Gastrocnemius medialis (tissue), 4 donors: ENCODE data around the gene ARHGEF10L. TPM values are rescaled to one million over a fixed set of nuclear protein-coding genes. Genes with fewer than 3 reads are reported as not detected.

Experiments used
- ATAC-seq, 2 donors: fragments of 150-250 bp; one replicate each; pipeline ENCODE4 v1.9.1; 2016
- DNase-seq, 2 donors: peaks; one replicate each; pipeline ENCODE4 v3.0.0-alpha.2; 2019
- H3K27ac ChIP-seq, 4 donors: fragments of 200-600 bp; sonication (generic); 1 replicate in 1 of 4; 2 replicates in 3 of 4; pipeline ENCODE4 v1.5.1; 2016 to 2018; ENCODE audit warnings: mild to moderate bottlenecking in 2 of 4, moderate library complexity in 1 of 4
- H3K27me3 ChIP-seq, 3 donors: fragments of 200-600 bp; sonication (generic) in 2 of 3; 1 replicate in 1 of 3; 2 replicates in 2 of 3; pipeline versions ENCODE4 v1.5.1 to v1.6.0; 2016 to 2019; ENCODE audit warnings: mild to moderate bottlenecking in 1 of 3, moderate library complexity in 1 of 3
- H3K36me3 ChIP-seq, 2 donors: fragments of 200-600 bp; sonication (generic) in 1 of 2; one replicate each; pipeline ENCODE4 v1.5.1; 2017 to 2018
- H3K4me1 ChIP-seq, 2 donors: fragments of 200-600 bp; sonication (generic) in 1 of 2; one replicate each; pipeline ENCODE4 v1.5.1; 2016 to 2017; ENCODE audit warnings: mild to moderate bottlenecking in 2 of 2
- H3K4me3 ChIP-seq, 4 donors: fragments of 200-600 bp; sonication (generic) in 3 of 4; 1 replicate in 1 of 4; 2 replicates in 3 of 4; pipeline ENCODE4 v1.5.1; 2016 to 2019; ENCODE audit warnings: mild to moderate bottlenecking in 2 of 4
- H3K9me3 ChIP-seq, 3 donors: fragments of 200-600 bp; sonication (generic) in 2 of 3; 1 replicate in 1 of 3; 2 replicates in 2 of 3; pipeline ENCODE4 v1.5.1; 2016 to 2019
- CTCF ChIP-seq, 5 experiments: fragments of 450-650 bp in 3 of 5; fragments of 200-600 bp in 2 of 5; sonication (generic) in 2 of 5; IDR thresholded peaks in 4 of 5; conservative IDR thresholded peaks in 1 of 5; 1 replicate in 4 of 5; 2 replicates in 1 of 5; pipeline ENCODE4 v1.5.1; 2016 to 2019; ENCODE audit warnings: antibody characterized with exemption in 5 of 5, mild to moderate bottlenecking in 3 of 5, moderate library complexity in 3 of 5
- POLR2A ChIP-seq, 2 donors: fragments of 450-650 bp; IDR thresholded peaks; one replicate each; pipeline ENCODE4 v1.6.1; 2017; ENCODE audit warnings: antibody characterized with exemption in 2 of 2, mild to moderate bottlenecking in 2 of 2, moderate library complexity in 2 of 2
- in situ Hi-C, 4 donors: fragments of 200-750 bp; cut with MboI; loops; one replicate each; pipeline versions ENCODE4 v1.15.0 to v1.8.0; 2017; ENCODE audit warnings: low sequenced_read_pairs in 4 of 4
- intact Hi-C: fragments of 100-400 bp; cut with DNase I; formaldehyde crosslinking; loops from one replicate; pipeline ENCODE4 v1.15.1; 2023; ENCODE audit warnings: low total_unique reads
- total RNA-seq, 4 donors: library from RNA; depleted of rRNA; stranded (reverse); fragments of >200 nt; gene quantifications; one replicate each; pipeline versions ENCODE4 v1.1.0 to v1.2.3, GENCODE V29; 2016

The ARHGEF10L gene
- total RNA-seq, 4 donors from 2014 or later, result 21.2 to 111 (median 73.8) TPM

DNA sequence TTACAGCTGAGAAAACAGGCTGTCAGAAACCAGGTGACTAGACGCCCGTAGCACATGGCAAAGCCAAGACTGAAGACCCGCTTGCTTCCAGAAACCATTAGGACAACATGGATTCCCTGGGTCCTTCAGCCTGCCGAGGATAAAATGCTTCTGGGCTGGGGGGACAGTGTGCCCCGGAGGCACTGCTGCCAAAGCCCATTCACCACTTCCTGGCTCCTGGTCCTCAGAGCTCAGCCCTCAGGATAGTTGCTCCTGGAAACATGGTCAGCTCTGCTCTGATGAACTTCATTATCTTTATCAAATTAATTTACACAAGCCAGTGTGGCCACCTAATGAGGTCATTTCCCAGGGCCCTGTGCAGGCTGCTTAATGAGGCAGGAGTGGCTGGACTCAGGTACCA is 174.5 kb downstream of the ARHGEF10L start:
- in situ Hi-C loops, result no loop called here
- DNase-seq (no peak), ATAC-seq (no peak)
- no peaks in the 10 kb centered on the region for H3K36me3 ChIP-seq
- intact Hi-C loops, result no loop called here
- H3K4me3 ChIP-seq, result no peak overlapping the region
- H3K27ac ChIP-seq, result no peak overlapping the region
- peaks cover 0 to 4% (median 3%) of the 10 kb centered on the region in 3 donors for H3K27me3 ChIP-seq
- H3K9me3 ChIP-seq, result no peaks in the 10 kb centered on the region
- TF ChIP-seq CTCF (IDR thresholded peaks at IDR 0.05 in 4 of 5, conservative IDR thresholded peaks at IDR 0.05 in 1 of 5), result no peak
- TF ChIP-seq POLR2A (IDR thresholded peaks at IDR 0.05), result no peak
- no peaks in the 10 kb centered on the region for H3K4me1 ChIP-seq

DNA sequence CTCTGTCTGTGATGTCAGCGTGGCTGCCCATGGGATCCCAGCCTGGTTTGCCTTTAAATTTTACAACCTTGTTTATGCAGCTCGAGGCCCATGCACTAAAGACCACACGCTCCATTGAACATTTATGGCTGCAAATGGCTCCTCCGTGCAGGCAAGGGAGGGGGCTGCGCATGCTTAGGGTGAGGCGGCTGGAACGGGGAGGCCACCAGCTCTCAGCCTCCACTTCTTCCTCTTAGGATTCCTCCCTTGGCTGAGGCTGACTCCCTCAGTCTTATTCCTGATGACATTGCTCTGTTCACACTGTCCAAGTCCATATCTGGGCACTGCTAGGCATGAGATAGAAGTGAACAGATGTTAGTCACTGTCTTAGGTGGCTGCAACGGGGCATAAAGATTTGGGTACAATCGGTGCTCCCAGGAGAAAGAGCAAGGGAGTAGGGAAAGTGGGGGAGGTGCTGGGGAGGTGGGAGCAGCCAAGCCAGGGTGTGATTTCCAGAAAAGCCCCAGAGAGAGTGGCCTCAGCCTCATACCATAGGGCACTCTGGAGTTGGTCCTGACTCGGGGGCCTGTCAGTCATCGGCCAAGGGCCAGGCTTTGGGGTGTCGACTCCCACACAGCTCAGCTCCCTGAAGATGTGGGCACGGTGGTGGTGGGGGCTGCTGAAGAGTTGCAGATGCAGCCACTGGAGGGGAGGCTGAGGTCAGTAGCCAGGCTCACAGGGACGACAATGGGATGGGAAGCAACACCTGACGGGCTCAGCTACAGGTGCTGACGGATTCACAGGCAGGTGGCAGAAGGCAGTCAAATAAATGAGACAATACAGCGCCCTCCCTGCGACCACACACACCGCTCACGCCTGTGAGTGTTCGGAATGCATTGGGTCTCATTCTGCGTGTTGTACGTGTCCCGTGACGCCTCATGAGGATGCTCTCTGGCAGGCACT is 178.4 kb downstream of the ARHGEF10L start:
- no peak overlapping the region for H3K4me3 ChIP-seq
- no peak for TF ChIP-seq POLR2A (IDR thresholded peaks at IDR 0.05)
- TF ChIP-seq CTCF (IDR thresholded peaks at IDR 0.05 in 4 of 5, conservative IDR thresholded peaks at IDR 0.05 in 1 of 5), result no peak
- in situ Hi-C loops, result no loop called here

GRCh38 chr1:17719874-17720273 is 180.4 kb downstream of the ARHGEF10L start:
- no peak overlapping the region for H3K27ac ChIP-seq
- H3K27me3 ChIP-seq, result peaks cover 0 to 4% (median 0%) of the 10 kb centered on the region in 3 donors
- H3K4me3 ChIP-seq, result no peak overlapping the region
- DNase-seq (no peak), ATAC-seq (no peak)
- intact Hi-C loops, result no loop called here
- no peaks in the 10 kb centered on the region for H3K9me3 ChIP-seq
- no peaks in the 10 kb centered on the region for H3K4me1 ChIP-seq
- TF ChIP-seq POLR2A (IDR thresholded peaks at IDR 0.05), result no peak
- TF ChIP-seq CTCF (IDR thresholded peaks at IDR 0.05 in 4 of 5, conservative IDR thresholded peaks at IDR 0.05 in 1 of 5), result no peak
- in situ Hi-C loops, result no loop called here
- H3K36me3 ChIP-seq, result no peaks in the 10 kb centered on the region

More for the DNA sequence above, 178.4 kb downstream of the ARHGEF10L start:
- ATAC-seq, result no peak
- H3K4me1 ChIP-seq, result no peaks in the 10 kb centered on the region
- intact Hi-C loops, result no loop called here
- no peak for DNase-seq
- H3K36me3 ChIP-seq, result no peaks in the 10 kb centered on the region
- peaks cover 0 to 4% (median 0%) of the 10 kb centered on the region in 3 donors for H3K27me3 ChIP-seq
- H3K27ac ChIP-seq, result no peak overlapping the region
- no peaks in the 10 kb centered on the region for H3K9me3 ChIP-seq

DNA sequence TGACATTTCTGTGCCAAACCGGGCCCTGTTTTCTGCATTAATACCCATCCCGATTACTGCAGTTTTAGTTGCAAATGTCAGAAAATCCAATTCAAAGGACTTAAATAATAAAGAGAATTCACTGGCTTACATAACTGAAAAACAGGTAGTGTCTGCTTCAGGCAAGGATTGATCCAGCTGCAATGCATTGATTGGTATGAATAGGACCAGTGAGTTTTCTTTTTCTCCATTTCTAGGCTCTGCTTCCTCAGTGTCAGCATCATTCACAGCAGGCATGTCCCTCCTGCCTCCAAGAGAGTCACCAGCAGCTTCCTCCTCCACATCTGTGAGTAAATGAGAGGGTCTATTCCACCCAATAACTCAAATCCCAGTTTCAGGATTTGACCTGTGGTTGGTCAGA is 181.9 kb downstream of the ARHGEF10L start:
- H3K9me3 ChIP-seq, result no peaks in the 10 kb centered on the region
- no peak for DNase-seq
- H3K36me3 ChIP-seq, result no peaks in the 10 kb centered on the region
- H3K4me3 ChIP-seq, result no peak overlapping the region
- in situ Hi-C loops, result no loop called here
- no peaks in the 10 kb centered on the region for H3K4me1 ChIP-seq
- H3K27ac ChIP-seq, result no peak overlapping the region
- ATAC-seq, result no peak
- TF ChIP-seq CTCF (IDR thresholded peaks at IDR 0.05 in 4 of 5, conservative IDR thresholded peaks at IDR 0.05 in 1 of 5) (no peak), POLR2A (IDR thresholded peaks at IDR 0.05) (no peak)
- intact Hi-C loops, result no loop called here
- H3K27me3 ChIP-seq, result no peaks in the 10 kb centered on the region
